Activated CD4-positive, alpha-beta T cell treated with anti-CD3 and anti-CD28 coated beads, Interleukin-2, Interleukin-4, amounts not matched to agents 100 ng/mL and 50 ng/mL, durations not matched to agents 16 hours and 8 hours (primary cell): Measurements from ENCODE around the gene ARHGAP24.
"Not testable (repeated sequence)": the region's sequence is repeated elsewhere in the genome, so short reads cannot be mapped to it uniquely, and the experiment has no call there.

Source experiments
- DNase-seq: peaks from one replicate; pipeline ENCODE4 v3.0.0-alpha.2; 2020; ENCODE audit warnings: low spot score

The ARHGAP24 gene

GRCh38 chr4:86021671-86022070, 546.7 kb downstream of the ARHGAP24 start:
- not testable (repeated sequence) for DNase-seq

GRCh38 chr4:86026720-86027119, 551.8 kb downstream of the ARHGAP24 start:
- DNase-seq = no peak

- no peak for DNase-seq
Measured at GRCh38 chr4:86031927-86032326, 557.0 kb downstream of the ARHGAP24 start.

GRCh38 chr4:86032476-86033022, 557.6 kb downstream of the ARHGAP24 start:
- DNase-seq = no peak

GRCh38 chr4:86033171-86033570, 558.2 kb downstream of the ARHGAP24 start:
- DNase-seq = no peak

GRCh38 chr4:86034616-86035015, 559.7 kb downstream of the ARHGAP24 start:
- DNase-seq = no peak

- no peak for DNase-seq
Measured at GRCh38 chr4:86035688-86036087, 560.7 kb downstream of the ARHGAP24 start.

- DNase-seq = no peak
Measured at GRCh38 chr4:86036736-86037135, 561.8 kb downstream of the ARHGAP24 start.

GRCh38 chr4:86038037-86038436, 563.1 kb downstream of the ARHGAP24 start:
- no peak for DNase-seq

GRCh38 chr4:86043755-86044592, 569.0 kb downstream of the ARHGAP24 start:
- peak; percentile 19 for DNase-seq

- no peak for DNase-seq
Measured at GRCh38 chr4:86044593-86044985, 569.6 kb downstream of the ARHGAP24 start.

- DNase-seq = no peak
Measured at GRCh38 chr4:86048426-86048825, 573.5 kb downstream of the ARHGAP24 start.

- DNase-seq = no peak
Measured at GRCh38 chr4:86050496-86050895, 575.5 kb downstream of the ARHGAP24 start.
